GM18951 (cell line): Measurements from ENCODE around the gene PSPC1.
"Not testable (repeated sequence)": the region's sequence is repeated elsewhere in the genome, so short reads cannot be mapped to it uniquely, and the experiment has no call there.

Experiments
- POLR2A ChIP-seq: IDR thresholded peaks from 4 replicates; pipeline ENCODE4 v1.6.1; 2011; ENCODE audit warnings: mild to moderate bottlenecking; ENCODE audit not compliant: insufficient read length, insufficient read depth; ENCODE audit errors: extremely low read depth
- in situ Hi-C: fragments of 300-500 bp; cut with MboI; formaldehyde crosslinking; loops from one replicate; pipeline ENCODE4 v1.12.0; 2022; ENCODE audit warnings: low sequenced_read_pairs, mixed read lengths, inconsistent platforms; ENCODE audit not compliant: unreplicated experiment

Gene PSPC1

DNA sequence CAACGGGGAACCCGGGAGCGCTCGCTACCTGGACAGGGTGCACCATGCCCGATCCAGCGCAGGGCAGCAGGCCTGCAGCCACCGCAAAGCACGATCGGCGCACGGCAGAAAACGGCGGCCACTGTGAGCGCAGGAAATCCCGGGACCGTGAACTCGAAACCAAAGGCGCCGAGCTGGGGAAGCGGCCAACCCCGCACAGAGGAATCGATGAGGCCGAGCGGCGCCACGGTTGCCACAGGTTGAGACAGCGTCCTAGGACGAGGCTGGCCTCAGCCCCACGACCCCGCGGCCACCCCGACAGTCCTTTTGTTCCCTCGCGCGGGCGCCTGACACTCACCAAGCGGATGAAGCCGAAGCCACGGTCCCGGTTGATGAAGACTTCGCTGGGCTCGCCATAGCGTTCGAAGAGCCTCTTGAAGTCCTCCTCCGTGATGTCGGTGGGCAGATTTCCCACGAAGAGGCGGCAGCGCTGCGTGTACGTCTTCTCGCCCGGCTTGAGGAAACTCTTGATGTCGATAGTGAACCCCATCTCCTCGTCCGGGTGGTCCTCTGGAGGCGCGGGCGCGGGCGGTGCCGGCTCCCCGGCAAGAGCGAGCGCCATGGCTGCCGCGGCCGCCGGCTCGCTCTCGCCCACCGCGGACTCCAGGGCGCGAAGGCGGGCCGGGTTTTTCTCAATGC lies 557 bp downstream of the PSPC1 start:
- in situ Hi-C loops = no loop called here
- TF ChIP-seq POLR2A = peak; percentile 23

DNA sequence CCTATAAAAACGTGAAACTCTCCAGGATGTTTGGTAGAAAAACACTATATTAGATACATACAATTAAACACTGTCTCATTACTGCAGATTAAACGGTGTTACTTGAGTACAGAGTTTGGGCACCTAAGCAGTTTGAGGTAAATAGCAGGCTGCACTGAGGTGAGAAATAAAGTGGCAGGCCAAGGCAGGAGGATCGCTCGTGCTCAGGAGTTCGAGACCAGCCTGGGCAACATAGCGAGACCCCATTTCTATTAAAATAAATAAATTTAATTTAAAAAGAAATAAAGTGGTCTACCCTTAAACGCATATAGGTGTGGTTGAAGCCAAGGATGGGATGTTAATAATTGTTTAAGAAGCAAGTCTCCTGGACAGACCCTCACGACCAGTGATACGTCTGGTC lies 1.2 kb downstream of the PSPC1 start:
- in situ Hi-C loops = no loop called here
- TF ChIP-seq POLR2A = no peak

DNA sequence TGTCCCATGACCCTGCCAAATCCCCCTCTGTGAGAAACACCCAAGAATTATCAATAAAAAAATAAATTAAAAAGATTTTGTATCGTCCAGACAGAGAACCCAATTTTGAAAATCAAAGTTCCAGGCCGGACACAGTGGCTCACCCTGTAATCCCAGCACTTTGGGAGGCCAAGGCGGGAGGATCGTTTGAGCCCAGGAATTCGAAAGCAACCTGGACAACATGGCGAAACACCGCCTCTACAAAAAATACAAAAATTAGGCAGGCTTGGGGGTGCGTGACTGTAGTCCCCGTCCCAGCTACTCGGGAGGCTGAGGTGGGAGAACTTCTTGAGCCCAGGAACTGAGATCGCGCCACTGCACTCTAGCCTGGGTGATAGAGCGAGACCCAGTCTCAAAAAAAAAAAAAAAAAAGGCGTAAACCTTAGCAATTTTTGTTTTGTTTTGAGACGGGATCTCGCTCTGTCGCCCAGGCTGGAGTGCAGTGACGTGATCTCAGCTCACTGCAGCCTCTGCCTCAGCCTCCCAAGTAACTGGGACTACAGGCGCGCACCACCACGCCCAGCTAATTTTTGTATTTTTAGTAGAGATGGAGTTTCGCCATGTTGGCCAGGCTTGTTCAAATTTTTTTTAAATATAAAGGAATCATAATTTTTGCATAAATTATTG lies 1.9 kb downstream of the PSPC1 start:
- in situ Hi-C loops = not testable (repeated sequence)

DNA sequence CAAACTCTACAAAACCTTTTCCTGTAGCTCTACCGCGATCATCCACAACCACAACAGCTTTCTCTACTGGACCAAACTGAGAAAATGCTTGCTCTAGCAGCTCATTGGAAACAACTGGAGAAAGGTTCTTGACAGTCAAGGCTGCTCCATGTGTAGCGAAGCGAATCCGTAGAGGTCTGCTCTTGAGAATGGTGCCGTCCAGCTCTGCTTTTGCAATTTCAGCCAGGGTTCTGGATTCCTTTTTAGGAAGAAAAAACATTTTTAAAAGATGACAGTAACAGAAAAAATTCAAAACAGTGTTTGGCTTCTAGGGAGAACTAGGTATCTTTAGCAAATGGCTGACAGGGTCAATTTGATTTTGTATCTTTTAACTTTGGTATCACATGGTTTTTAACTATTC lies 10.4 kb downstream of the PSPC1 start:
- in situ Hi-C loops = no loop called here
- no peak for TF ChIP-seq POLR2A

DNA sequence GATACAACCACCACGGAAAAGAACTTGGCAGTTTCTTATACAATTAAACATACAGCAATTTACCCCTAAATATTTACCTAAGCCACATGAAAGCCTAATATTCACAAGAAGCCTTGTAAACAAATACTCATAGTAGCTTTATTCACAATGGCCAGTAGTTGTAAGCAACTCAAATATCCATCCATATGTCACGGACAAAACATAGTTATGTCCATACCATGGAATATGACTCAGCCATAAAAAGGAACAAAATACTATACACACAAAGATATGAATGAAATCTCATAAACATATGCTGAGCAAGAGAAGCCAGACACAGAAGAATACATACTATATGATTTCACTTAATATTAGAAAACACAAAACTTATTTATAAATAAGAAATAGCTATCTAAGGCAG lies 12.9 kb downstream of the PSPC1 start:
- in situ Hi-C loops = no loop called here
- no peak for TF ChIP-seq POLR2A

DNA sequence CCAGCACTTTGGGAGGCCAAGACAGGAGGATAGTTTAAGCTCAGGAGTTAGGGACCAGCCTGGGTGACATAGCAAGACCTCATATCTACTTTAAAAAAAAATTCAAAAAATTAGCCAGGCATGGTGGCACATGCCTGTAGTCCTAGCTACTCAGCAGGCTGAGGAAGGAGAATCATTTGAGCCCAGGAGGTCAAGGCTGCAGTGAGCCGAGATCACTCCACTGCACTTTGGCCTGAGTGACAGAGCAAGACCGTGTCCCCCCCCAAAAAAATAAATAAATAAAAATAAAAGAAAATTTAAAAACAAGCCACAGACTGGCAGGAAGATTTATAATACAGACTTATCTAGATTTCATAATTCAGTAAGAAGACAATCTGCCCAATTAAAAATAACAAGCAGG lies 14.8 kb downstream of the PSPC1 start:
- no peak for TF ChIP-seq POLR2A
- in situ Hi-C loops = no loop called here

DNA sequence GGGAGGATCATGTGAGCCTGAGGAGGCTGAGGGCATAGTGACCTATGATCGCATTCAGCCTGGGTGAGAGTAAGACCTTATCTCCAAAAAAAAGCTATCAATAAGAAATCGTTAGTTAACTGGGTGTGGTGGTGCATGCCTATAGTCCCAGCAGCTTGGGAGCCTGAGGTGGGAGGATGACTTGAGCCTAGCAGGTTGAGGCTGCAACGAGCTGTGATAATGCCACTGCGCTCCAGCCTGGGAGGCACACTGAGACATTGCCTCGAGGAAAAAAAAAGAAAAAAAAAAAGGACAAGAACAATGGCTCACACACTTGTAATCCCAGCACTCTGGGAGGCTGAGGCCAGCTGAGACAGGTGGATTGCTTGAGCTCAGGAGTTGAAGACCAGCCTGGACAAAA lies 16.2 kb downstream of the PSPC1 start:
- in situ Hi-C loops = no loop called here
- TF ChIP-seq POLR2A = no peak

DNA sequence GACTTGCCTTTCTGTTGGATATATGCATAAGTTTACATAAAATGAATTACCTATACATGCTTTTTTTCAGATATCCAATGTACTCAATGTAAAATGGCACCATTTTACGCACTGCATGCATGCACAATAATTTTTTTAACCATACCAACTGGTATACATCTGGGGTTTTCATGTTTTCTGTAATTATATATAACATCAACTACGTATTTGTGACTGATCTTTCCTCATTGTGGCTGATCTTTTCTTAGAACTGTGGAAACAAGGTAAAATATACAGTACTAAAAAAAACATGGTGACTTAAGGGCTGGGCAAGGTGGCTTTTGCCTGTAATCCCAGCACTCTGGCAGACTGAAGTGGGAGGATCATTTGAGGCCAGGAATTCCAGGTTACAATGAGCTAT lies 18.5 kb downstream of the PSPC1 start:
- TF ChIP-seq POLR2A = no peak
- in situ Hi-C loops = no loop called here

DNA sequence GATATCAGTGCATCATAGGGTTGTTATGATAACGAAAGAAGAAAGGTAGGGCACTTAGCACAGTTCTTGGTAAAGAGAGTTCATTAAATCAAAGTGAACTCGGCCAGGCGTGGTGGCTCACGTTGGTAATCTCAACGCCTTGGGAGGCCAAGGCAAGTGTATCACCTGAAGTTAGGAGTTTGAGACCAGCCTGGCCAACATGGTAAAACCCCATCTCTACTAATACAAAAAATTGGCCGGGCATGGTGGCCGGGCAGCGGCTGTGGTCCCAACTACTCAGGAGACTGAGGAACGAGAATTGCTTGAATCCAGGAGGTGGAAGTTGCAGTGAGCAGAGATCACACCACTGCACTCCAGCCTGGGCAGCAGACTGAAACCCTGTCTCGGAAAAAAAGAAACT lies 19.1 kb downstream of the PSPC1 start:
- in situ Hi-C loops = no loop called here
- no peak for TF ChIP-seq POLR2A

DNA sequence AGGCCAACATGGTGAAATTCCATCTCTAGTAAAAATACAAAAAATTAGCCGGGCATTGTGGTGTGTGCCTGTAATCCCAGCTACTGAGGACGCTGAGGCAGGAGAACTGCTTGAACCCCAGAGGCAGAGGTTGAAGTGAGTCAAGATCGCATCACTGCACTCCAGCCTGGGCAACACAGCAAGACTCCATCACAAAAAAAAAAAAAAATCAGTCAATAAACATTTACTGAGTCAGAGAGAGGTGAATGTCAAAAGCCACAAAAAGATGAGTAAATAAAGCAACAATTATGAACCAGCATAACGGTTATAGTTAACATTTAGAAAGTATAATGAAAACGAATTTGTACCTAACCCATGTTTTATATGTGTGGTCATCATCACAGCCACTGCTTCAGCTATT lies 23.1 kb downstream of the PSPC1 start:
- in situ Hi-C loops = no loop called here
- no peak for TF ChIP-seq POLR2A

DNA sequence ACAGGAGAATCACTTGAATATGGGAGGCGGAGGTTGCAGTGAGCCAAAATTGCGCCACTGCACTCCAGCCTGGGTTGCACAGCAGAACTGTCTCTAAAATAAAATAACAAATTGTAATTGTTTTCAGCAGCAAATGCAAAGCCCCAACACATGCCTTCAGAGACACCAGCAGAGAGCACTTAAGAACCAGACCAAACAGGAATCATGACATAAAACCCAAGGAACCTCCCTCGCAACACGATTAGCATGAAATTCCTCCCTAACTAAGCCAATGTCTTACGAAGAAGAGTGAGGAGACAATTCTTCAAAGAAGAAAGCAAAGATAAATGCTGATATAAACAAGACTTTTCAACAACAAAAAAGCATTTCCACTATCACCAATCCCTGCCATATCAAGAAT lies 40.1 kb downstream of the PSPC1 start:
- no peak for TF ChIP-seq POLR2A
- in situ Hi-C loops = no loop called here

DNA sequence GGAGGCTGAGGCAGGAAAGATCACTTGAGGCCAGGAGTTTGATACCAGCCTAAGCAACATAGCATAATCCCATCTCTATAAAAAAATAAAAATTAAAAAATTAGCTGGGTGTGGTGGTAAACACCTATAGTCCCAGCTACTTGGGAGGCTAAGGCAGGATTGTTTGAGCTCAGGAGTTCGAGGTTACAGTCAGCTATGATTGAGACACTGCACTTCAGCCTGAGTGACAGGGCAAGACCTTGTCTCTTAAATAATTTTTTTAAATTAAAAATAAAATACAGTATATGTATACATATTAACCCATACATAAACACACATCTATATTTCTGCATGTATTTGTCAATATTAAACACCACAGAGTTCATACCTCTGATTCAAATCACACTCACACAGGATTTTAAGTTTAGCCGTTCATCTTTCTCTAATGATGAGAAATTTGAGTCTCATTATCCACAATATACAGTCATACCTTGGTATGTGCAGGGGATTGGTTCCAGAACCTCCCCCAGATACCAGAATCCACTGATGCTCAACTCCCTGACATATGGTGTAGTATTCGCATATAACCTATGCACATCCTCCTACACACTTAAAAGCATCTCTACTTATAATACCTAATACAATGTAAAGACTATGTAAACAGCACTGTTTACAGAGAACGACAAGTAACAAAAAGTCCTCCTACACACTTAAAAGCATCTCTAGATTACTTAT lies 44.7 kb downstream of the PSPC1 start:
- in situ Hi-C loops = no loop called here
- no peak for TF ChIP-seq POLR2A

DNA sequence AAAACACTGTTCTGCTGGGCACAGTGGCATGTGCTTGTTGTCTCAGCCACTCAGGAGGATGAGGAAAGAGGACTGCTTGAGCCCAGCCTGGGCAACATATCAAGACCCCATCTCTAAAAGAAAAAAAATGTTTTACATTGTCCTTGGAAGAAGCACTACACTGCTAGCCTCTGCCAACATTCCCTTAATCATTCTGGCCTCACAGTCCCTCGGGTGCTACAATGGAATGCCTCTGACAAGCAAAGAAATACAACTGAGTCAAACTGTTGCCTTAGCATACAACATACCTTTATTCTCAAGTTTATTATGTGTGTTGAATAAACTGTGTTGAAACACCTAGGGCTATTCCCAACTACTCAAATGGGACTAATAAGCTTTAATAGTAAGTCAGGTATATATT lies 56.1 kb downstream of the PSPC1 start:
- in situ Hi-C loops = no loop called here
- no peak for TF ChIP-seq POLR2A

DNA sequence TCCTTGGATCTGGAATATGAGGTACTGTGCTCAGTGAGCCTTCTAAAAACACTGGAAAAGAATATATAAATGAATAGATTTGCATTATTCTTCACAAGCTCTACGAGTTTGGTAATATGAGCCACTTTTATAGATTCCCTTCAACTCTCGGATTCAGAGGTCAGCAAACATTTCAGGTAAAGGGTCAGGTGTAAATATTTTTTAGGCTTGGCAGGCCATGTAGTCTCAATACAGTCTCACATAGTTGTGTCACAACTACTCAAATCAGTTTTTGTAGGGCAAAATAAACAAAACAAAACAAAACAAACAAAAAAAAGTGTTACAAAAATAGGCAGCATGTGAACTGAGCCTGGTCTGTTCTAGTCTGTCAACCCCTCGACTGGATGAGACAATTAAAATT lies 57.4 kb downstream of the PSPC1 start:
- TF ChIP-seq POLR2A = no peak
- in situ Hi-C loops = no loop called here
